Erythroblast (primary cell): ENCODE data around the gene MTHFD1L.

Source experiments
- GATA1 ChIP-seq: IDR thresholded peaks from 2 replicates; pipeline ENCODE4 v1.6.1; 2011; ENCODE audit warnings: low read depth, mild to moderate bottlenecking, control low read depth, low read length, moderate library complexity
- POLR2A ChIP-seq: IDR thresholded peaks from 2 replicates; pipeline ENCODE4 v1.6.1; 2011; ENCODE audit warnings: mild to moderate bottlenecking, low read length

- TF ChIP-seq POLR2A (no peak), GATA1 (no peak)
Observed at GRCh38 chr6:151141685-151142084, 276.2 kb downstream of the MTHFD1L start.
